Epithelial cell of esophagus (primary cell): ENCODE results near the gene CCDC28A.

Experiments
- DNase-seq: peaks from one replicate; pipeline ENCODE4 v3.0.0; 2010; ENCODE audit warnings: low read depth
- H3K4me3 ChIP-seq: 2 replicates; pipeline ENCODE4 v1.5.1; 2011; ENCODE audit warnings: mild to moderate bottlenecking, low read length, control low read depth
- CTCF ChIP-seq: IDR thresholded peaks from 2 replicates; pipeline ENCODE4 v1.5.1; 2011; ENCODE audit warnings: low read depth, mild to moderate bottlenecking, low read length, control low read depth, inconsistent platforms; ENCODE audit not compliant: insufficient read depth; ENCODE audit errors: missing control alignments

CCDC28A gene

GRCh38 chr6:138832182-138832581, 58.6 kb downstream of the CCDC28A start:
- DNase-seq: no peak

GRCh38 chr6:138833816-138834539, 60.4 kb downstream of the CCDC28A start:
- no peak overlapping the region for H3K4me3 ChIP-seq
- no peak for TF ChIP-seq CTCF
- DNase-seq: no peak

More at GRCh38 chr6:138832182-138832581, 58.6 kb downstream of the CCDC28A start:
- no peak for TF ChIP-seq CTCF
- H3K4me3 ChIP-seq: no peak overlapping the region

GRCh38 chr6:138837246-138837645, 63.7 kb downstream of the CCDC28A start:
- no peak for TF ChIP-seq CTCF
- no peak for DNase-seq
- H3K4me3 ChIP-seq: no peak overlapping the region
